Gastroesophageal sphincter (tissue), 4 donors: ENCODE results near the gene TMEM225B. TPM values are rescaled to one million over a fixed set of nuclear protein-coding genes. Genes with fewer than 3 reads are reported as not detected.

Experiments used
- ATAC-seq: fragments of 150-250 bp; one replicate; pipeline ENCODE4 v1.9.1; 2016; ENCODE audit warnings: mild to moderate bottlenecking, moderate library complexity
- H3K27ac ChIP-seq, 4 donors: fragments of 200-600 bp; sonication (generic) in 3 of 4; 1 replicate in 3 of 4; 2 replicates in 1 of 4; pipeline ENCODE4 v1.5.1; 2016 to 2019
- H3K27me3 ChIP-seq: fragments of 200-600 bp; sonication (generic); one replicate; pipeline ENCODE4 v1.5.1; 2019
- H3K36me3 ChIP-seq, 2 donors: fragments of 200-600 bp; sonication (generic); one replicate each; pipeline ENCODE4 v1.5.1; 2019; ENCODE audit warnings: control low read depth in 1 of 2
- H3K4me1 ChIP-seq, 3 donors: fragments of 200-600 bp; sonication (generic); 1 replicate in 2 of 3; 2 replicates in 1 of 3; pipeline ENCODE4 v1.5.1; 2016 to 2019; ENCODE audit warnings: control low read depth in 2 of 3
- H3K4me3 ChIP-seq, 2 donors: fragments of 200-600 bp; sonication (generic); one replicate each; pipeline ENCODE4 v1.5.1; 2019; ENCODE audit warnings: mild to moderate bottlenecking in 1 of 2, moderate library complexity in 1 of 2
- H3K9me3 ChIP-seq, 3 donors: fragments of 200-600 bp; sonication (generic); one replicate each; pipeline ENCODE4 v1.5.1; 2017 to 2019; ENCODE audit warnings: control low read depth in 2 of 3
- CTCF ChIP-seq, 4 experiments: fragments of 200-600 bp in 2 of 4; fragments of 450-650 bp in 2 of 4; sonication (generic) in 1 of 4; IDR thresholded peaks; one replicate each; pipeline ENCODE4 v1.5.1; 2017 to 2019; ENCODE audit warnings: antibody characterized with exemption in 4 of 4, mild to moderate bottlenecking in 2 of 4, moderate library complexity in 2 of 4
- EP300 ChIP-seq: sonication (generic); formaldehyde crosslinking; IDR thresholded peaks from one replicate; pipeline ENCODE4 v1.6.1; 2017; ENCODE audit warnings: antibody characterized with exemption, mild to moderate bottlenecking
- POLR2A ChIP-seq, 2 donors: fragments of 450-650 bp; IDR thresholded peaks; one replicate each; pipeline ENCODE4 v1.6.1; 2017; ENCODE audit warnings: antibody characterized with exemption in 2 of 2, mild to moderate bottlenecking in 2 of 2, moderate library complexity in 1 of 2
- POLR2AphosphoS5 ChIP-seq: sonication (generic); formaldehyde crosslinking; IDR thresholded peaks from one replicate; pipeline ENCODE4 v1.6.1; 2017; ENCODE audit warnings: antibody characterized with exemption
- WGBS, 2 donors: methylation state at CpG; one replicate each; pipeline ENCODE4 v1.1.5; 2018; ENCODE audit warnings: low coverage in 1 of 2; 5-methylcytosine and 5-hydroxymethylcytosine counted together
- total RNA-seq, 4 donors: library from RNA; depleted of rRNA; stranded (reverse); fragments of >200 nt; gene quantifications; one replicate each; pipeline ENCODE4 v1.1.0, GENCODE V29; 2016

The TMEM225B gene
- total RNA-seq, 4 donors from 2014 or later = 1.6 to 2.2 TPM; not detected in 2

DNA sequence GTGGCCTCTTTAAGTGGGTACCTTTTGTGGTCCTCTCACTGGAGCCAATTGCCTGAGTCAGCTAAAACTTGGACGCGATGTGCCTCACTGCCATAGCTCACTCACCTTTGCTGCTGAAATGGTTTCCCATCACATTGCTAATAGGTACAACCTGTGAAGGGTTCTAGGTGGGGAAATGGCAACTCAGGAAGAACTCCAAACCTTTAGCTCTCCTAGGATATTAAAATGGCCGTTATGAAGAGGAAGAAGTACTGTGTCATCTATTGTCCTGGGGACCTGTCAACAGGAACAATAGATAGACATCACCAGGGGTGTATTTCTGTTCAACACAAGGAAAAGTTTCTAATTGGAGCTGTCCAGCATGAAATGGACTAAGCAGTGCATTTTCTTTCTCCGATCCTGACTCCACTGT lies 40.9 kb upstream of the TMEM225B start:
- no peak for ATAC-seq
- peaks cover 0 to 53% (median 21%) of the 10 kb centered on the region in 3 donors for H3K4me1 ChIP-seq
- H3K4me3 ChIP-seq = peak overlapping the region; percentile 81 to 83
- TF ChIP-seq POLR2A (IDR thresholded peaks at IDR 0.05) (no peak), EP300 (no peak), POLR2AphosphoS5 (no peak), CTCF (IDR thresholded peaks at IDR 0.05) (no peak)
- no peaks in the 10 kb centered on the region for H3K9me3 ChIP-seq
- peak overlapping the region in 3 of 4 donors; percentile 95 to 99 (median 96) for H3K27ac ChIP-seq
- peaks cover 0 to 46% of the 10 kb centered on the region in 2 donors for H3K36me3 ChIP-seq
- no peaks in the 10 kb centered on the region for H3K27me3 ChIP-seq
- 61 to 75% methylated on average over 4 of the region's 4 CpGs for WGBS, 2 donors

GRCh38 chr7:99557940-99558305 lies 40.1 kb upstream of the TMEM225B start:
- H3K27ac ChIP-seq = peak overlapping the region; percentile 88 to 99 (median 96)
- peak overlapping the region; percentile 81 to 83 for H3K4me3 ChIP-seq
- peaks cover 0 to 54% (median 18%) of the 10 kb centered on the region in 3 donors for H3K4me1 ChIP-seq
- no peaks in the 10 kb centered on the region for H3K9me3 ChIP-seq
- no peak for TF ChIP-seq EP300
- TF ChIP-seq POLR2AphosphoS5 = no peak
- no peak for TF ChIP-seq CTCF (IDR thresholded peaks at IDR 0.05)
- TF ChIP-seq POLR2A (IDR thresholded peaks at IDR 0.05) = no peak
- WGBS, 2 donors = 0 to 5% methylated on average over 8 to 11 of the region's 17 CpGs
- peaks cover 0 to 53% of the 10 kb centered on the region in 2 donors for H3K36me3 ChIP-seq
- peak; percentile 69 for ATAC-seq
- H3K27me3 ChIP-seq = no peaks in the 10 kb centered on the region

GRCh38 chr7:99558306-99559174 lies 39.5 kb upstream of the TMEM225B start, which contains the start of gene ZNF655:
ZNF655 (plus strand) TSS chr7:99558642; CDS start chr7:99560560, 1,918 bp downstream.
- H3K27me3 ChIP-seq = no peaks in the 10 kb centered on the region
- H3K9me3 ChIP-seq = no peaks in the 10 kb centered on the region
- peak; percentile 98 for ATAC-seq
- peaks cover 0 to 60% of the 10 kb centered on the region in 2 donors for H3K36me3 ChIP-seq
- H3K4me3 ChIP-seq = peak within 1 kb of the TSS; percentile 81 to 83
- TF ChIP-seq CTCF (IDR thresholded peaks at IDR 0.05) (no peak), EP300 (no peak), POLR2AphosphoS5 (peak; percentile 89), POLR2A (IDR thresholded peaks at IDR 0.05) (peak; percentile 78 to 87)
- H3K27ac ChIP-seq = peak within 1 kb of the TSS; percentile 88 to 99 (median 96)
- 0% methylated on average over 2 of the region's 73 CpGs; no CpG with 5 or more reads in 1 of the 2 donors for WGBS, 2 donors
- peaks cover 0 to 60% (median 18%) of the 10 kb centered on the region in 3 donors for H3K4me1 ChIP-seq

GRCh38 chr7:99559175-99559915 lies 38.7 kb upstream of the TMEM225B start:
- Histone ChIP-seq H3K9me3 (no peaks in the 10 kb centered on the region), H3K4me3 (peak overlapping the region; percentile 81 to 83), H3K4me1 (peaks cover 0 to 60% (median 18%) of the 10 kb centered on the region in 3 donors), H3K27ac (peak overlapping the region; percentile 88 to 99 (median 96)), H3K27me3 (no peaks in the 10 kb centered on the region), H3K36me3 (peaks cover 0 to 64% of the 10 kb centered on the region in 2 donors)
- no peak for TF ChIP-seq POLR2AphosphoS5
- TF ChIP-seq EP300 = no peak
- no peak for TF ChIP-seq POLR2A (IDR thresholded peaks at IDR 0.05)
- TF ChIP-seq CTCF (IDR thresholded peaks at IDR 0.05) = no peak
- WGBS, 2 donors = 21 to 36% methylated on average over 19 to 22 of the region's 31 CpGs
- no peak for ATAC-seq
